K562 (cell line): Measurements from ENCODE around the gene FMC1. TPM values are rescaled to one million over a fixed set of nuclear protein-coding genes. Genes with fewer than 3 reads are reported as not detected.

Source experiments
- HCFC1 ChIP-seq: IDR thresholded peaks from 2 replicates; pipeline ENCODE4 v1.6.1; 2012; ENCODE audit warnings: low read depth, low read length, improper control_type of control experiment
- HNRNPLL ChIP-seq: fragments of 200-400 bp; formaldehyde crosslinking; IDR thresholded peaks from 2 replicates; pipeline ENCODE4 v1.6.1; 2017; ENCODE audit warnings: low read length, low read depth, mild to moderate bottlenecking; ENCODE audit not compliant: poor library complexity, severe bottlenecking
- KDM1A ChIP-seq, 2 experiments: fragments of 450-650 bp; IDR thresholded peaks; 2 replicates each; pipeline ENCODE4 v1.6.1; 2016; ENCODE audit warnings: mild to moderate bottlenecking in 2 of 2
- MEF2D ChIP-seq: conservative IDR thresholded peaks from 2 replicates; pipeline ENCODE4 v1.6.1; 2016; ENCODE audit warnings: low read depth, missing genetic modification characterization, missing compliant biosample characterization
- NFYB ChIP-seq: IDR thresholded peaks from 2 replicates; pipeline ENCODE4 v1.6.1; 2011; ENCODE audit warnings: mild to moderate bottlenecking, moderate library complexity; ENCODE audit not compliant: insufficient read length; ENCODE audit errors: extremely low read depth
- PHF8 ChIP-seq: fragments of 200-600 bp; sonication (generic); IDR thresholded peaks from 2 replicates; pipeline ENCODE4 v1.6.1; 2012; ENCODE audit warnings: mixed run types, mild to moderate bottlenecking, inconsistent platforms, low read length, moderate library complexity, borderline replicate concordance
- POLR2AphosphoS5 ChIP-seq: IDR thresholded peaks from 2 replicates; pipeline ENCODE4 v1.6.1; 2011; ENCODE audit warnings: mild to moderate bottlenecking, low read depth, low read length, moderate library complexity; ENCODE audit not compliant: control insufficient read depth, insufficient read depth
- POLR3G ChIP-seq: IDR thresholded peaks from 2 replicates; pipeline ENCODE4 v1.6.1; 2011; ENCODE audit not compliant: insufficient read length, insufficient replicate concordance; ENCODE audit errors: extremely low read depth
- SIRT6 ChIP-seq: IDR thresholded peaks from one replicate; pipeline ENCODE4 v1.6.1; 2012; ENCODE audit warnings: low read depth, mild to moderate bottlenecking, control low read depth, inconsistent platforms, low read length, moderate library complexity
- TCFL5 ChIP-seq: fragments of 250-450 bp; sonication (Bioruptor Pico); conservative IDR thresholded peaks from 2 replicates; pipeline ENCODE4 v1.6.1; 2021; ENCODE audit warnings: mild to moderate bottlenecking, moderate library complexity, matching md5 sums
- ZNF12 ChIP-seq: sonication (generic); formaldehyde crosslinking; IDR thresholded peaks from 2 replicates; pipeline ENCODE4 v1.4.0; 2020; ENCODE audit warnings: mild to moderate bottlenecking, missing genetic modification reagents
- ZNF830 ChIP-seq: fragments of 250-450 bp; sonication (Bioruptor Pico); IDR thresholded peaks from 2 replicates; pipeline ENCODE4 v1.5.0; 2021; ENCODE audit warnings: mild to moderate bottlenecking
- polyA plus RNA-seq, 8 experiments: library from polyadenylated mRNA; depleted of rRNA in 4 of 8; stranded (reverse) in 5 of 8; unstranded in 3 of 8; fragments of >200 nt; fragmentation: Nextera tagmentation in 2 of 8; fragmentation: Illumina TruSeq in 1 of 8; extraction: Ambion mirVana in 2 of 8; extraction: Trizol in 1 of 8; gene quantifications; 2 replicates each; pipeline versions ENCODE4 v1.2.1 to v1.2.3, GENCODE V29; 2011 to 2014; ENCODE audit warnings: inconsistent platforms in 1 of 8, missing spikeins in 1 of 8
- total RNA-seq, 7 experiments: library from RNA; depleted of rRNA in 6 of 7; stranded (reverse); fragments of >200 nt in 6 of 7; fragmentation: Illumina TruSeq in 2 of 7; extraction: Trizol in 2 of 7; gene quantifications; 2 replicates each; pipeline versions ENCODE4 v1.2.1 to v1.2.3, GENCODE V29; 2011 to 2021; ENCODE audit warnings: low replicate concordance in 1 of 7
- TF ChIP-seq, protein P1 (sequence below): IDR thresholded peaks from 2 replicates; pipeline ENCODE4 v1.6.1; 2012; ENCODE audit warnings: low read depth, low read length, improper control_type of control experiment, borderline replicate concordance
- TF ChIP-seq, protein P2 (sequence below), 2 experiments: fragments of 450-650 bp in 1 of 2; sonication (generic) in 1 of 2; formaldehyde crosslinking; conservative IDR thresholded peaks; 2 replicates each; pipeline versions ENCODE4 v1.4.0 to v1.8.1; 2020 to 2022; ENCODE audit warnings: mild to moderate bottlenecking in 1 of 2, missing genetic modification reagents in 1 of 2
- TF ChIP-seq, protein P3 (sequence below): fragments of 450-650 bp; formaldehyde crosslinking; IDR thresholded peaks from 2 replicates; pipeline ENCODE4 v1.4.0; 2020; ENCODE audit warnings: mild to moderate bottlenecking, moderate library complexity
- TF ChIP-seq, protein P4 (sequence below): fragments of 250-450 bp; sonication (Bioruptor Pico); IDR thresholded peaks from 2 replicates; pipeline ENCODE4 v1.4.0; 2020
- TF ChIP-seq, protein P5 (sequence below): fragments of 450-650 bp; IDR thresholded peaks from 2 replicates; pipeline ENCODE4 v1.6.1; 2016
- TF ChIP-seq, protein P6 (sequence below): fragments of 250-450 bp; sonication (Bioruptor Pico); IDR thresholded peaks from 2 replicates; pipeline ENCODE4 v1.4.0; 2020; ENCODE audit warnings: borderline replicate concordance

FMC1 gene
- total and polyA plus RNA-seq, 9 of the 15 experiments (the other 6 are each of a cell fraction or from before 2014, with no cell fraction given), result 14.0 to 116 (median 29.0) TPM

DNA sequence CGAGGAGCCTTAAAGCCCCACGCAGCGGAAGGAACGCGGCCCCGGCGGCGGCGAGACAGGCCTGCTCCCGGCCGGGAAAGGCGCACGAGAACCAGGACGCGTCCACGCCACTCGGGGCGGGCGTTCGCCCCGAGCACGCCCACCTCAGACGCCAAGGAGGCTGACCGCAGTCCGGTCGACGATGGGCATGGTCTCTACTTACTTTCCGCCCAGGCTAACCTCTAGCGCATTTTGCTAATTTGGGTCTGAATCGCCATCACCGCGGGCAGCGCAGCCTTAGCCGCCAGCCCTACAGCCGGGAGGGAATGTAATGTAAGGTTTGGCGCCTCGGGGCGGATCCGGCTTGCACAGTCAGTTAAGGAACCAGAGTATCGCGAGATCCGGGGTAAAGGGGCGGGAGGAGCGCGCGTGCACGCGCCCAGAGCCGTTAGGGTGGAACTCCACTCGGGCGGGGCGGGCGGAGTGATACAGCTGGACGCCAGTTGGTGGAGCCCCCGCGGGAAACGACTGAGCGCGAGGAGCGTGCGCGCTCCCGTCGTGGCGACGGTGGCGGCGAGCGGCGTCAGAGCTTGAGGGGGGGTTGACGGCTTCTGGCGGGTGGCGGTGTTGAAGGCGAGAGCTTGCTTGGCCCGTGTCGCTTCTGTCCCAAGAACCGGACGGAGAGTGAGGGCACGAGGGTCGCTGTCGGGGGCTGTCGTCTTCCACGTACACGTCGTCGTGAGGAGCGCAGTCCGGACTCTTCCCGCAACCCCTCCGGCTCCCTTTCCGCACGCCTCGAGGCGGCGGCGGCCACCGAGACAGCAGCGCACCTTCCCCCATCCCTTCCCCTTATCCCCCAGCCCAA, 18.5 kb downstream of the FMC1 start, which contains the start of gene LUC7L2 (continued):
- TF ChIP-seq, protein P1, sequence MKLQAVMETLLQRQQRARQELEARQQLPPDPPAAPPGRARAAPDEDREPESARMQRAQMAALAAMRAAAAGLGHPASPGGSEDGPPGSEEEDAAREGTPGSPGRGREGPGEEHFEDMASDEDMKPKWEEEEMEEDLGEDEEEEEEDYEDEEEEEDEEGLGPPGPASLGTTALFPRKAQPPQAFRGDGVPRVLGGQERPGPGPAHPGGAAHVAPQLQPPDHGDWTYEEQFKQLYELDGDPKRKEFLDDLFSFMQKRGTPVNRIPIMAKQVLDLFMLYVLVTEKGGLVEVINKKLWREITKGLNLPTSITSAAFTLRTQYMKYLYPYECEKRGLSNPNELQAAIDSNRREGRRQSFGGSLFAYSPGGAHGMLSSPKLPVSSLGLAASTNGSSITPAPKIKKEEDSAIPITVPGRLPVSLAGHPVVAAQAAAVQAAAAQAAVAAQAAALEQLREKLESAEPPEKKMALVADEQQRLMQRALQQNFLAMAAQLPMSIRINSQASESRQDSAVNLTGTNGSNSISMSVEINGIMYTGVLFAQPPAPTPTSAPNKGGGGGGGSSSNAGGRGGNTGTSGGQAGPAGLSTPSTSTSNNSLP, result no peak
- no peak for TF ChIP-seq KDM1A (IDR thresholded peaks at IDR 0.05)
- peak; percentile 96 for TF ChIP-seq PHF8
- TF ChIP-seq, protein P2, sequence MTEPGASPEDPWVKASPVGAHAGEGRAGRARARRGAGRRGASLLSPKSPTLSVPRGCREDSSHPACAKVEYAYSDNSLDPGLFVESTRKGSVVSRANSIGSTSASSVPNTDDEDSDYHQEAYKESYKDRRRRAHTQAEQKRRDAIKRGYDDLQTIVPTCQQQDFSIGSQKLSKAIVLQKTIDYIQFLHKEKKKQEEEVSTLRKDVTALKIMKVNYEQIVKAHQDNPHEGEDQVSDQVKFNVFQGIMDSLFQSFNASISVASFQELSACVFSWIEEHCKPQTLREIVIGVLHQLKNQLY (CRISPR knock-in tag; conservative IDR thresholded peaks at IDR 0.05), result peak; percentile 47 to 58; a peak in 1 of 4 replicates
- TF ChIP-seq, protein P3, sequence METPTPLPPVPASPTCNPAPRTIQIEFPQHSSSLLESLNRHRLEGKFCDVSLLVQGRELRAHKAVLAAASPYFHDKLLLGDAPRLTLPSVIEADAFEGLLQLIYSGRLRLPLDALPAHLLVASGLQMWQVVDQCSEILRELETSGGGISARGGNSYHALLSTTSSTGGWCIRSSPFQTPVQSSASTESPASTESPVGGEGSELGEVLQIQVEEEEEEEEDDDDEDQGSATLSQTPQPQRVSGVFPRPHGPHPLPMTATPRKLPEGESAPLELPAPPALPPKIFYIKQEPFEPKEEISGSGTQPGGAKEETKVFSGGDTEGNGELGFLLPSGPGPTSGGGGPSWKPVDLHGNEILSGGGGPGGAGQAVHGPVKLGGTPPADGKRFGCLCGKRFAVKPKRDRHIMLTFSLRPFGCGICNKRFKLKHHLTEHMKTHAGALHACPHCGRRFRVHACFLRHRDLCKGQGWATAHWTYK (CRISPR knock-in tag), result peak; percentile 24; the same call in 1 of the 2 replicates
- TF ChIP-seq HCFC1, result peak; percentile 63
- TF ChIP-seq, protein P4, sequence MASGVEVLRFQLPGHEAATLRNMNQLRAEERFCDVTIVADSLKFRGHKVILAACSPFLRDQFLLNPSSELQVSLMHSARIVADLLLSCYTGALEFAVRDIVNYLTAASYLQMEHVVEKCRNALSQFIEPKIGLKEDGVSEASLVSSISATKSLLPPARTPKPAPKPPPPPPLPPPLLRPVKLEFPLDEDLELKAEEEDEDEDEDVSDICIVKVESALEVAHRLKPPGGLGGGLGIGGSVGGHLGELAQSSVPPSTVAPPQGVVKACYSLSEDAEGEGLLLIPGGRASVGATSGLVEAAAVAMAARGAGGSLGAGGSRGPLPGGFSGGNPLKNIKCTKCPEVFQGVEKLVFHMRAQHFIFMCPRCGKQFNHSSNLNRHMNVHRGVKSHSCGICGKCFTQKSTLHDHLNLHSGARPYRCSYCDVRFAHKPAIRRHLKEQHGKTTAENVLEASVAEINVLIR, result peak; percentile 48; the same call in 1 of the 2 replicates
- TF ChIP-seq, protein P5, sequence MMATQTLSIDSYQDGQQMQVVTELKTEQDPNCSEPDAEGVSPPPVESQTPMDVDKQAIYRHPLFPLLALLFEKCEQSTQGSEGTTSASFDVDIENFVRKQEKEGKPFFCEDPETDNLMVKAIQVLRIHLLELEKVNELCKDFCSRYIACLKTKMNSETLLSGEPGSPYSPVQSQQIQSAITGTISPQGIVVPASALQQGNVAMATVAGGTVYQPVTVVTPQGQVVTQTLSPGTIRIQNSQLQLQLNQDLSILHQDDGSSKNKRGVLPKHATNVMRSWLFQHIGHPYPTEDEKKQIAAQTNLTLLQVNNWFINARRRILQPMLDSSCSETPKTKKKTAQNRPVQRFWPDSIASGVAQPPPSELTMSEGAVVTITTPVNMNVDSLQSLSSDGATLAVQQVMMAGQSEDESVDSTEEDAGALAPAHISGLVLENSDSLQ, result peak; percentile 78
- peak; percentile 38 for TF ChIP-seq NFYB
- no peak for TF ChIP-seq POLR3G
- no peak for TF ChIP-seq TCFL5 (CRISPR knock-in tag)
- TF ChIP-seq SIRT6, result peak; percentile 71
- TF ChIP-seq MEF2D (tag), result 0 out of 2 replicates have a peak, but pooled peaks have one; percentile 6
- peak; percentile 99 for TF ChIP-seq POLR2AphosphoS5
- peak; percentile 44; the same call in 1 of the 2 replicates for TF ChIP-seq ZNF830 (CRISPR knock-in tag)
- peak; percentile 85 for TF ChIP-seq ZNF12 (CRISPR knock-in tag)
- TF ChIP-seq, protein P6, sequence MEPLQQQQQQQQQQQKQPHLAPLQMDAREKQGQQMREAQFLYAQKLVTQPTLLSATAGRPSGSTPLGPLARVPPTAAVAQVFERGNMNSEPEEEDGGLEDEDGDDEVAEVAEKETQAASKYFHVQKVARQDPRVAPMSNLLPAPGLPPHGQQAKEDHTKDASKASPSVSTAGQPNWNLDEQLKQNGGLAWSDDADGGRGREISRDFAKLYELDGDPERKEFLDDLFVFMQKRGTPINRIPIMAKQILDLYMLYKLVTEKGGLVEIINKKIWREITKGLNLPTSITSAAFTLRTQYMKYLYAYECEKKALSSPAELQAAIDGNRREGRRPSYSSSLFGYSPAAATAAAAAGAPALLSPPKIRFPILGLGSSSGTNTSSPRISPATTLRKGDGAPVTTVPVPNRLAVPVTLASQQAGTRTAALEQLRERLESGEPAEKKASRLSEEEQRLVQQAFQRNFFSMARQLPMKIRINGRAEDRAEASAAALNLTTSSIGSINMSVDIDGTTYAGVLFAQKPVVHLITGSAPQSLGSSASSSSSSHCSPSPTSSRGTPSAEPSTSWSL (CRISPR knock-in tag), result peak; percentile 77; the same call in 1 of the 2 replicates
- peak; percentile 91 for TF ChIP-seq HNRNPLL
